CD4-positive, alpha-beta T cell treated with Interleukin-1 beta for 1 hour (primary cell): ENCODE measurements around the gene LATS2.

ENCODE experiments used
- DNase-seq, 2 donors: peaks; one replicate each; pipeline ENCODE4 v3.0.0-alpha.2; 2020 to 2022

Gene LATS2

DNA sequence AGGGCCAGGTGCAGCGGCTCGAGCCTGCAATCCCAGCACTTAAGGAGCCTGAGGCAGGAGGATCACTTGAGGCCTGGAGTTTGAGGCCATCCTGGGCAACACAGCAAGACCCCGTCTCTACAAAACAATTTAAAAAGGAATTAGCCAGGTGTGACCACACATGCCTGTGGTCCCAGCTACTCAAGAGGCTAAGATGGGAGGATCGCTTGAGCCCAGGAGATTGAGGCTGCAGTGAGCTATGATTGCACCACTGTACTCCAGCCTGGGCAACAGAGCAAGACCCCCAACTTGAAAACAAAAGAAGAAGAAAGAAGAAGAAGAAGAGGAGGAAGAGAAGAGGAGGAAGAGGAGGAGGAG, 47.7 kb downstream of the LATS2 start:
- no peak for DNase-seq

DNA sequence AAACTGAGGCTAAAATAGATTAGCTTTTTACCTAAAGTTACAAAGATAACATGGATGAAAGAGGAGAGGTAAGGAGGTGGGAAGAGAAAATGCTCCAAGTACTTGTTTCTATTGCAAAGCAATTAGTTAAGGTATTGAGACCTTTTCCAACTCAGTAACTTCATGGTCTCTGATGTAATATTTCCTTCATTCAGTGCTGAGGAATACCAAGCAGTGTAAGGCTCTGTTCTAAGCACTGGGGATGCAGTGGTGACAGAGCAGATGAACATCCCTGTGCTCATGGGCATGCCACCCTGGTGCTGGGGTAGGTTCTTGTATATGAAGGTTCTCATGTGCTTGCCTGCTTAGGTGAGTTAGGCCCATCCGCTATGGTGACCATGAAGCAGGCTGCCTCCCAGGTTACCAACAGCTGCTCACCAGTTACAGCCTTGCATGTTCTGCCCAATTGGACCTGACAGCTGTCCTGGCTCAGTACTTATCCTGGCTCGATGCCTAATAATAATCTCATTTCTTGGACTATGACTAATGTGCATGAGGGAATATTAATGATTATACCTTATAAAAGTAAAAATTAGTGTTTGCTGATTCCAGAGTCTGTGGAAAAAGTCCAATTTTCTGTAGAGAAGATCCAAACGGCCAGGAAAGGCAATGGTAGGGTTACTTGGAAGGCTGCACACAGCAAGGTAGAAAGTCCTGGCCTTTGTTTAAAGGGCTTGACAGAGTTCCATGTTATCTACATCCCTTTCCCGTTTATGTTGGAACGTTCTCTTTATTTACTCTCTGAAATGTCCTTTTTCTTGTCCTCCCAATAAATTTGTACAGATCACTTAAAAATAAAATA, 48.3 kb downstream of the LATS2 start:
- no peak for DNase-seq

DNA sequence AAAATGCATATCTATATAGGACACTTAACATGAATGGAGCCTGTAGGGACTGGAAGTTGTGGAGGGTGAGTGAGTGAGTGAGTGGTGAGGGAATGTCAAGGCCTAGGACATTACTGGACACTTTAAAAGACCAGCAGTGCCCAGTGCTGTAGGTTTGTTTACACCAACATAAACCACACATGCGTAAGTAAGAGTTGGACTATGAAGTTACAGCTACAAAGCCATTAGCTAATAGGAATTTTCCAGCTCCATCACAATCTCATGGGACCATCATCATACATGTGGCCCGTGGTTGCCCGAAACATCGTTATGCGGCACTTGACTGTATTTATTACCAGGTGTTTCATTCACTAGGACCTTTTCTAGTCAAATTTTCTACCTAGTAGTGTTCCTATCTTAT, 49.2 kb downstream of the LATS2 start:
- no peak for DNase-seq

GRCh38 chr13:21011378-21011777, 50.0 kb downstream of the LATS2 start:
- DNase-seq = no peak

DNA sequence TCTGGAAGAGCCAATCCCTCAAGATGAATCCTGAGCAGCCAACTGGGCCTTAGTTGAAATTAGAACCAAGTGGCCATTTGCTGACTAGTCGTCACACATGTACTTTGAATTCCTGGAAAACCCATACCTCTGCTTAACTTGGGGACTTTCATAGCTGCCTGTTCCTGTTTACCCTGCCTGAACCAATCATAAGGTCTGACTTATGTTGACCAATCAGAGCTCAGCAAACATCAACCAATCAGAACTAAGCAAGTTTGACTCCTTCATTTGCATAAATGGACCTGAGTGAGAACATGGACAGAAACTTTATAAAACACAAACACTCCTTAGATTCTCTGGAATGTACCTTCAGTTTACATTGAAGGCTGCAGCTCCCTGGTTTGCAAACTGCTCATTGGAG, 50.8 kb downstream of the LATS2 start:
- DNase-seq = no peak

GRCh38 chr13:21009036-21009435, 52.4 kb downstream of the LATS2 start:
- DNase-seq = no peak

- DNase-seq = no peak
These were observed 53.4 kb downstream of the LATS2 start for GRCh38 chr13:21008026-21008425.

DNA sequence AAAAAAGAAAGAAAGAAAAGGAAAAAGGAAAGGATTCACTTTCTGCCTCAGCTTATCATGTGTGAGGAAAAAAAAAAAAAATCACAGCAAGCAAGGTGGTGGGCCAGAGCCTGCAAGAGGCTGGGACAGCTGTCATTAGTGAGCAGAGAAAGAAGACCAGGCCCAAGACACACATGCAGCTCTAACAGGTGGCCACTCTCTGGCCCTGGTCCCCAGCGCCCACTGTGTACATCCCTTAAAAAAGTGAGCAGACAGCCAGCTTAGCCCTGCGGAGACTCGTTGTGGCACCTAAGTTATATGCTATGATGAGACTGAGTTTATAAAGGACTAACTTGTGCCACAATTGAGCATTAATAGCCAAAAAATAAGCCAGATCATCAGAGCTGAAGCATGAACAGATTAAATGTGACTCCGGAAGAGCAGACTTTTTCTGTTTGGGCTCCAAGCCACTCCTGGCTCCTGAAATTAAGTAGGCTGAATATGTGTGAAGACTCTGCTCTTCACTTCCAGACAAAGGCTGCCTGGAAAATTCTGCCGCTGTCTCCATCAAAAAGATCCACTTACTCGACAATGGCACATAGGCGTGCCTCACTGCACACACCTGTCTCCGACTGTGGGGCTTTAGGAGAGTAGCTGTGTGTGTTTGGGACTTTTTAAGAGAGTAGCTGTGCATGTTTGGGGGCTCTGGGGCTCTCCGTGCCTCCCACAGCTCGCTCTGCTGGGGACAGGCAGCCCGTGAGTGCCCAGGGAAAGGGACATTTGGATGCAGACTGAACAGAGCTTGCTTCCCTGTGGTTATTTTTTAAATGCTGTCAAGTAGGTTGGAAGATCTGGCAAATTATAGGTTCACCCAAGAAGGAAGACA, 55.0 kb downstream of the LATS2 start:
- no peak for DNase-seq

DNA sequence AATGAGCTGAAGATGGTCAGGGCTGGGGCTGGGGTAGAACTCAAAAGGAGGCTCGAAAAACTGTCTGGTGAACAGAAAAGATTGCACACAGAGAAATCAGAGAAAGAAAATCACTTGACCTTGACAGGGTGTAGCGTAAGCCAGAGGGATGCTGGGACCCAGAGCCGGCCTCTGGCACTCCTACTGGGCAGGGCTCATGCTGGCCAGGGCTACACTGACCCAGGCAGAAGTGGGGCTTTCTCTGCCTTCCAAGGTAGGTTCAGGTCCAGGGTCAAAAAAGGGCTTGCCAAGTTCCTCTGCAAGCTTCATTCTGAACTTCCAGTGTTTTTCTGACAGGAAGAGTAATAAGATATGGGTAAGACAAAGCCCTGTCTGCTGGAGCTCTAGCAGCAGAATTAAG, 56.2 kb downstream of the LATS2 start:
- no peak for DNase-seq

GRCh38 chr13:21001471-21001870, 59.9 kb downstream of the LATS2 start:
- no peak for DNase-seq

DNA sequence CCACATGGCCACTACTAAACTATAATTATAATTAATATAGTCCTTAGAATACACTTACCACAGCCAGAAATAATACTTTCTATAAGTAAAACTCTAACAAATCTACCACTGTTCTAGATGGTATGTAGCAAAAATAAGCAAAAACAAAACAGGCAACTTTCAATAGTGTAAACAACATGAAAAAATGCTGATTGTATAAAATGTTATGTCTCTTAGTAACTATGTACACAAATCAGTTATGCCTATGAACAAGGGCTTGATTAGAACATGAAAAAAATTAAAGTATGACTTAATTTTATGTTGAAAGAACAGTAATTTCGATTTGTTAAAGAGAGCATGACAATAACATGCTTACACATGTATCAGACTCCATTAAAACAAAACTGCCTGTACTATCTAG, 60.7 kb downstream of the LATS2 start:
- DNase-seq = no peak

- no peak for DNase-seq
These were observed 62.6 kb downstream of the LATS2 start for GRCh38 chr13:20998649-20999415.

DNA sequence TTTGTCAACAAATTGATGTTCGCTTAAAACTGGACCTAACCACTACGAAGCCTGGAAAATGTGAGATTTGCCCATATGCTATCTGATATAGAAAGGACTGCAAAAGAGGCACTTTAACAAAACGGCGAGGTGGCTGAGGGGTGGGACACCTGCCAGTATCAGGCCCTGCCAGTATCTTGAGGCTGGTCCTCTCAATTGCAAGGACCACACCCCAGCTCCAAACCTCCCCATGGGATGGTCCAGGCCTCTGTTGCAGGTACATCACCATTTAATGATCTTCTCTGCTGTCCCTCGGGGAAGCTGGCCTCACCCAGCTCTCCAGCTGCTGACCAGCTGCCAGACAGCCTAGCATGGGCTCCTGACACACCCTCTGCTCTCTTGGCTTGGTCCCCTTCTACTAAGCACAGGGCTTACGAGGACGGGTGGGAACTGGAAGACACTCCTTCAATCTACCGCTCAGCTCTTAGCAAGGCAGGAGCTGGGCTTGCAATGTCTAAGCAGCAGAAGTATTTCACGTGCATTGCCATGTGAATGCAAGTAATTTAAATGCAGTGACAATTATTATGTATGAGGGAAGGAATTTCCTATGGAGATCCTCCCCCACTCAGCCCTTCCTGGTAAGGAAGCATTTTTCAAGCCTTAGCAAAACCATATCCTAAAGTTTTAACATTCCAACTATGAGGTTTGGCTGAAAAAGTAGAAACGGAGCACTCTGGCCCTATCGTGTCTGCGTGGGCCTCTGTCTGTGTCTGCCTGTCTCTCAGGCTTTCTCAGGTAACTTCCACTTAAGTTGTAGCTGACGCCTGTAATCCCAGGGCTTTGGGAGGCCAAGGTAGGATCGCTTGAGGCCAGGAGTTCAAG, 63.9 kb downstream of the LATS2 start:
- DNase-seq = no peak

GRCh38 chr13:20995245-20995838, 66.0 kb downstream of the LATS2 start:
- no peak for DNase-seq

GRCh38 chr13:20994441-20994821, 67.0 kb downstream of the LATS2 start:
- DNase-seq = no peak

- no peak for DNase-seq
These were observed 67.5 kb downstream of the LATS2 start for GRCh38 chr13:20993661-20994440.

GRCh38 chr13:20993211-20993610, 68.2 kb downstream of the LATS2 start:
- DNase-seq = no peak

DNA sequence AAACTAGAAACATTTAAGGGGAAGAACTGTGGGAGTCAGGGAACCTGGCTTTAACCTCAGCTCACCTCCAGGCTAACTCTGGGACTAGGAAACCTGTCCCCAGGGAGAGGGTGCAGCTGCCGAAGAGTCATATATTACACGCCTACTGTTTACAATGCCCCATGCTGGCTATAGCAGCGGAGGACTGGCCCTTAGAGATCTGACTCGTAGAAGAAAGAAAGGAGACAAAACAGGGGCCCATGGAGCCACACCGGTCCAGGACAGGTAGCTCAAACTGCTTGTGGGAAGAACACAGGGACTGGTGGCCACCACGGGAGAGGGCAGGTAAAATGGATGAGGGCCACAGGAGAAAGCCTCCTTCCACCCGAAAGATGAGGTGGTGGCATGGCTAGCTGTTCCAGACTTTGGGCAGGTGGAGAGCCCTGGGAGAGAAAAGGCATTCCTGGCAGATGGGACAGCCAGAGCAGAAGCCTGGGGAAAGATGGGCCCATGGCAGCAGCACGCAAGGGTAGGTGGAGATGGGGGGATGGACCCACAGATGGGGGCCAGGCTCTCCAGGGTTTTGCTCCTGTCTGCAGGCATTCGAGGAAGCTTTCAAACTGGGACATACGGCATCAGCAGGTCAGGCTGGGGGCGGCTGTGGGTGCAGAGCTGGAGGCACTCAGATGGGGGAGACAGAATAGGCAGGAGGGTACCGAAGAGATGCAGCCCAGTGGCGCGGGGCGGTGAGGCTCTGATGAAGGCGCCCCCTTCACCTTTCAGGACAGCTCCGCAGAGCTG, 69.5 kb downstream of the LATS2 start:
- no peak for DNase-seq

GRCh38 chr13:20990910-20991525, 70.4 kb downstream of the LATS2 start:
- no peak for DNase-seq
